GM23338 (cell line): Measurements from ENCODE around the gene LRP1B. TPM values are rescaled to one million over a fixed set of nuclear protein-coding genes. Genes with fewer than 3 reads are reported as not detected.

Experiments
- ATAC-seq: fragments of 200-7000 bp; cut with Tn5 transposase; 3 replicates; pipeline ENCODE4 v1.9.1; 2020
- DNase-seq: peaks from one replicate; pipeline ENCODE4 v3.0.0-alpha.2; 2015; ENCODE audit warnings: low spot score
- H2AFZ ChIP-seq: fragments of 200-600 bp; sonication (generic); 2 replicates; pipeline ENCODE4 v1.8.0; 2016; ENCODE audit warnings: antibody characterized with exemption, mild to moderate bottlenecking, moderate library complexity
- H3F3A ChIP-seq: fragments of 200-600 bp; sonication (generic); replicated peaks from 2 replicates; pipeline ENCODE4 v1.8.0; 2017; ENCODE audit warnings: antibody characterized with exemption, mixed run types, low read depth
- H3K27ac ChIP-seq: fragments of 200-600 bp; sonication (generic); 2 replicates; pipeline ENCODE4 v1.6.1; 2016; ENCODE audit warnings: low read depth
- H3K27me3 ChIP-seq: fragments of 200-600 bp; sonication (generic); 2 replicates; pipeline ENCODE4 v1.8.0; 2016; ENCODE audit warnings: mild to moderate bottlenecking, mixed run types, moderate library complexity; ENCODE audit not compliant: insufficient read depth
- H3K36me3 ChIP-seq: fragments of 200-600 bp; sonication (generic); 2 replicates; pipeline ENCODE4 v1.8.0; 2016; ENCODE audit warnings: mild to moderate bottlenecking; ENCODE audit not compliant: insufficient read depth
- H3K4me1 ChIP-seq: fragments of 200-600 bp; sonication (generic); 2 replicates; pipeline ENCODE4 v1.8.0; 2016; ENCODE audit warnings: mild to moderate bottlenecking, moderate library complexity; ENCODE audit not compliant: insufficient read depth
- H3K4me2 ChIP-seq: fragments of 200-600 bp; sonication (generic); 2 replicates; pipeline ENCODE4 v1.7.1; 2017; ENCODE audit warnings: mixed run types
- H3K4me3 ChIP-seq: fragments of 200-600 bp; sonication (generic); 2 replicates; pipeline ENCODE4 v1.6.1; 2016; ENCODE audit warnings: mixed run types
- H3K79me2 ChIP-seq: fragments of 200-600 bp; sonication (generic); replicated peaks from 2 replicates; pipeline ENCODE4 v1.8.0; 2017; ENCODE audit warnings: mild to moderate bottlenecking; ENCODE audit not compliant: insufficient read depth
- H3K9me2 ChIP-seq: fragments of 200-600 bp; sonication (generic); 2 replicates; pipeline ENCODE4 v1.8.0; 2017; ENCODE audit not compliant: insufficient read depth
- H4K20me1 ChIP-seq: fragments of 200-600 bp; sonication (generic); replicated peaks from 2 replicates; pipeline ENCODE4 v1.8.0; 2017; ENCODE audit warnings: mild to moderate bottlenecking; ENCODE audit not compliant: insufficient read depth
- H3K27ac Mint-ChIP-seq: 2 replicates; pipeline ENCODE4 v1.8.0; 2020; ENCODE audit warnings: inconsistent platforms, mild to moderate bottlenecking, moderate library complexity, mixed read lengths
- H3K27me3 Mint-ChIP-seq: 3 replicates; pipeline ENCODE4 v1.8.0; 2022; ENCODE audit warnings: low read depth, mild to moderate bottlenecking, moderate library complexity, mixed read lengths, inconsistent platforms; ENCODE audit not compliant: insufficient read depth, poor library complexity
- H3K36me3 Mint-ChIP-seq: 3 replicates; pipeline ENCODE4 v1.8.0; 2021; ENCODE audit warnings: low read depth, mild to moderate bottlenecking, inconsistent platforms, moderate library complexity, mixed read lengths
- H3K4me1 Mint-ChIP-seq: 3 replicates; pipeline ENCODE4 v1.8.0; 2020; ENCODE audit warnings: mild to moderate bottlenecking, inconsistent platforms, mixed read lengths
- H3K4me3 Mint-ChIP-seq: 3 replicates; pipeline ENCODE4 v1.8.0; 2021; ENCODE audit warnings: moderate library complexity, mild to moderate bottlenecking, inconsistent platforms, mixed read lengths
- H3K9me3 Mint-ChIP-seq: 3 replicates; pipeline ENCODE4 v1.8.0; 2020; ENCODE audit warnings: moderate library complexity, mild to moderate bottlenecking, inconsistent platforms, mixed read lengths
- CREB1 ChIP-seq: fragments of 250-450 bp; sonication (Bioruptor Pico); IDR thresholded peaks from 2 replicates; pipeline ENCODE4 v1.5.0; 2020; ENCODE audit warnings: low read depth, mild to moderate bottlenecking, moderate library complexity
- ETS1 ChIP-seq: IDR thresholded peaks from 2 replicates; pipeline ENCODE4 v1.6.1; 2016; ENCODE audit warnings: antibody characterized with exemption
- EZH2 ChIP-seq: fragments of 200-600 bp; sonication (generic); IDR thresholded peaks from one replicate; pipeline ENCODE4 v1.8.0; 2017; ENCODE audit warnings: antibody characterized with exemption, mild to moderate bottlenecking, low read depth; ENCODE audit not compliant: unreplicated experiment
- EZH2phosphoT487 ChIP-seq: fragments of 200-600 bp; sonication (generic); IDR thresholded peaks from one replicate; pipeline ENCODE4 v1.8.1; 2018; ENCODE audit warnings: antibody characterized with exemption; ENCODE audit not compliant: unreplicated experiment
- JUNB ChIP-seq: IDR thresholded peaks from one replicate; pipeline ENCODE4 v1.6.1; 2016; ENCODE audit warnings: antibody characterized with exemption; ENCODE audit not compliant: unreplicated experiment
- POLR2AphosphoS5 ChIP-seq: IDR thresholded peaks from 2 replicates; pipeline ENCODE4 v1.6.1; 2016; ENCODE audit warnings: antibody characterized with exemption, low read depth
- ZNF114 ChIP-seq: fragments of 250-450 bp; sonication (Bioruptor Pico); IDR thresholded peaks from 2 replicates; pipeline ENCODE4 v1.5.0; 2020; ENCODE audit warnings: mild to moderate bottlenecking, moderate library complexity
- ZNF331 ChIP-seq: fragments of 250-450 bp; sonication (Bioruptor Pico); IDR thresholded peaks from 2 replicates; pipeline ENCODE4 v1.5.0; 2020; ENCODE audit warnings: low read depth, mild to moderate bottlenecking, moderate library complexity
- ZNF462 ChIP-seq: fragments of 250-450 bp; sonication (Bioruptor Pico); IDR thresholded peaks from 2 replicates; pipeline ENCODE4 v1.5.0; 2020; ENCODE audit warnings: mild to moderate bottlenecking, moderate library complexity
- polyA plus RNA-seq: library from polyadenylated mRNA; unstranded; fragments of >200 nt; fragmentation: Nextera tagmentation; extraction: Ambion mirVana; gene quantifications from 2 replicates; pipeline ENCODE4 v1.2.1, GENCODE V29; 2016
- total RNA-seq: library from RNA; depleted of rRNA; stranded (reverse); fragments of >200 nt; shearing (Covaris generic); gene quantifications from 2 replicates; pipeline ENCODE4 v1.2.3, GENCODE V29; 2014
- TF ChIP-seq, protein P1 (sequence below), 2 experiments: fragments of 200-600 bp in 1 of 2; sonication (generic) in 1 of 2; conservative IDR thresholded peaks; 2 replicates each; pipeline versions ENCODE4 v1.5.1 to v1.6.1; 2016 to 2017; ENCODE audit warnings: antibody characterized with exemption in 2 of 2, low read depth in 2 of 2, mild to moderate bottlenecking in 2 of 2, moderate library complexity in 1 of 2
- TF ChIP-seq, protein P2 (sequence below): IDR thresholded peaks from one replicate; pipeline ENCODE4 v1.6.1; 2018; ENCODE audit warnings: antibody characterized with exemption; ENCODE audit not compliant: unreplicated experiment

Gene LRP1B
- total and polyA plus RNA-seq, 2 experiments from 2014 or later: 0.15 to 0.97 TPM

GRCh38 chr2:141633132-141633531 lies 497.7 kb downstream of the LRP1B start:
- Histone ChIP-seq H3K27ac (no peak overlapping the region), H3K79me2 (no peaks in the 10 kb centered on the region), H3K4me1 (no peaks in the 10 kb centered on the region), H3K4me2 (no peak overlapping the region), H3K4me3 (no peak overlapping the region), H3K27me3 (no peaks in the 10 kb centered on the region), H3K36me3 (no peaks in the 10 kb centered on the region), H4K20me1 (no peaks in the 10 kb centered on the region), H3F3A (no peaks in the 10 kb centered on the region), H3K9me2 (no peaks in the 10 kb centered on the region), H2AFZ (no peak overlapping the region)
- no peak overlapping the region for H3K4me3 Mint-ChIP-seq
- DNase-seq (no peak), ATAC-seq (no peak)
- TF ChIP-seq ETS1: no peak
- no peak for TF ChIP-seq EZH2
- no peak for TF ChIP-seq JUNB
- TF ChIP-seq, protein P1, sequence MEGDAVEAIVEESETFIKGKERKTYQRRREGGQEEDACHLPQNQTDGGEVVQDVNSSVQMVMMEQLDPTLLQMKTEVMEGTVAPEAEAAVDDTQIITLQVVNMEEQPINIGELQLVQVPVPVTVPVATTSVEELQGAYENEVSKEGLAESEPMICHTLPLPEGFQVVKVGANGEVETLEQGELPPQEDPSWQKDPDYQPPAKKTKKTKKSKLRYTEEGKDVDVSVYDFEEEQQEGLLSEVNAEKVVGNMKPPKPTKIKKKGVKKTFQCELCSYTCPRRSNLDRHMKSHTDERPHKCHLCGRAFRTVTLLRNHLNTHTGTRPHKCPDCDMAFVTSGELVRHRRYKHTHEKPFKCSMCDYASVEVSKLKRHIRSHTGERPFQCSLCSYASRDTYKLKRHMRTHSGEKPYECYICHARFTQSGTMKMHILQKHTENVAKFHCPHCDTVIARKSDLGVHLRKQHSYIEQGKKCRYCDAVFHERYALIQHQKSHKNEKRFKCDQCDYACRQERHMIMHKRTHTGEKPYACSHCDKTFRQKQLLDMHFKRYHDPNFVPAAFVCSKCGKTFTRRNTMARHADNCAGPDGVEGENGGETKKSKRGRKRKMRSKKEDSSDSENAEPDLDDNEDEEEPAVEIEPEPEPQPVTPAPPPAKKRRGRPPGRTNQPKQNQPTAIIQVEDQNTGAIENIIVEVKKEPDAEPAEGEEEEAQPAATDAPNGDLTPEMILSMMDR (conservative IDR thresholded peaks at IDR 0.05; ENCODE audit: low read depth in 2 of 2): no peak
- no peak for TF ChIP-seq ZNF114 (CRISPR knock-in tag)
- no peak for TF ChIP-seq EZH2phosphoT487
- no peak for TF ChIP-seq POLR2AphosphoS5
- TF ChIP-seq CREB1 (CRISPR knock-in tag): no peak
- no peak for TF ChIP-seq ZNF462 (CRISPR knock-in tag)
- no peak for TF ChIP-seq ZNF331
- TF ChIP-seq, protein P2, sequence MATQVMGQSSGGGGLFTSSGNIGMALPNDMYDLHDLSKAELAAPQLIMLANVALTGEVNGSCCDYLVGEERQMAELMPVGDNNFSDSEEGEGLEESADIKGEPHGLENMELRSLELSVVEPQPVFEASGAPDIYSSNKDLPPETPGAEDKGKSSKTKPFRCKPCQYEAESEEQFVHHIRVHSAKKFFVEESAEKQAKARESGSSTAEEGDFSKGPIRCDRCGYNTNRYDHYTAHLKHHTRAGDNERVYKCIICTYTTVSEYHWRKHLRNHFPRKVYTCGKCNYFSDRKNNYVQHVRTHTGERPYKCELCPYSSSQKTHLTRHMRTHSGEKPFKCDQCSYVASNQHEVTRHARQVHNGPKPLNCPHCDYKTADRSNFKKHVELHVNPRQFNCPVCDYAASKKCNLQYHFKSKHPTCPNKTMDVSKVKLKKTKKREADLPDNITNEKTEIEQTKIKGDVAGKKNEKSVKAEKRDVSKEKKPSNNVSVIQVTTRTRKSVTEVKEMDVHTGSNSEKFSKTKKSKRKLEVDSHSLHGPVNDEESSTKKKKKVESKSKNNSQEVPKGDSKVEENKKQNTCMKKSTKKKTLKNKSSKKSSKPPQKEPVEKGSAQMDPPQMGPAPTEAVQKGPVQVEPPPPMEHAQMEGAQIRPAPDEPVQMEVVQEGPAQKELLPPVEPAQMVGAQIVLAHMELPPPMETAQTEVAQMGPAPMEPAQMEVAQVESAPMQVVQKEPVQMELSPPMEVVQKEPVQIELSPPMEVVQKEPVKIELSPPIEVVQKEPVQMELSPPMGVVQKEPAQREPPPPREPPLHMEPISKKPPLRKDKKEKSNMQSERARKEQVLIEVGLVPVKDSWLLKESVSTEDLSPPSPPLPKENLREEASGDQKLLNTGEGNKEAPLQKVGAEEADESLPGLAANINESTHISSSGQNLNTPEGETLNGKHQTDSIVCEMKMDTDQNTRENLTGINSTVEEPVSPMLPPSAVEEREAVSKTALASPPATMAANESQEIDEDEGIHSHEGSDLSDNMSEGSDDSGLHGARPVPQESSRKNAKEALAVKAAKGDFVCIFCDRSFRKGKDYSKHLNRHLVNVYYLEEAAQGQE: no peak
- peaks cover 3% of the 10 kb centered on the region; the same call in 1 of the 3 replicates for H3K4me1 Mint-ChIP-seq
- H3K27me3 Mint-ChIP-seq: no peaks in the 10 kb centered on the region
- H3K36me3 Mint-ChIP-seq: no peaks in the 10 kb centered on the region
- H3K27ac Mint-ChIP-seq: no peak overlapping the region
- H3K9me3 Mint-ChIP-seq: no peaks in the 10 kb centered on the region
